HepG2 (cell line): ENCODE measurements around the gene SUN1. TPM values are rescaled to one million over a fixed set of nuclear protein-coding genes. Genes with fewer than 3 reads are reported as not detected.

Experiments
- ATAC-seq: fragments of 200-7000 bp; cut with Tn5 transposase; 3 replicates; pipeline ENCODE4 v1.9.1; 2020; ENCODE audit warnings: mild to moderate bottlenecking, moderate library complexity
- BruUV-seq: library from RNA; stranded (reverse); fragments of 400-500 nt; replicated peaks from 2 replicates; lab custom pipeline; 2021; lab: Mats Ljungman, UMichigan
- CTCF ChIA-PET: fragments of 300-600 bp; formaldehyde crosslinking; extraction: SDS; loops from one replicate; lab custom pipeline; 2021; ENCODE audit warnings: low total read pairs, inconsistent platforms, low intra/inter-chr PET ratio; lab: Yijun Ruan, JAX
- POLR2A ChIA-PET: fragments of 350-600 bp; sonication (Branson Sonifier 250); formaldehyde crosslinking; loops from one replicate; lab custom pipeline; 2020; ENCODE audit warnings: antibody characterized with exemption, inconsistent platforms; lab: Yijun Ruan, JAX
- DNase-seq: peaks from one replicate; pipeline ENCODE4 v3.0.0-alpha.2; 2015; ENCODE audit warnings: low spot score
- FAIRE-seq: peaks from 3 replicates; lab custom pipeline; 2011; peaks lifted over from hg19 to GRCh38; lab: Jason Lieb, UNC
- H2AFZ ChIP-seq: one replicate; pipeline ENCODE4 v1.6.1; 2011; ENCODE audit warnings: low read length, inconsistent platforms
- H3K27ac ChIP-seq: fragments of 300-600 bp; 3 replicates; pipeline ENCODE4 v1.8.0; 2011; ENCODE audit warnings: mixed run types, mild to moderate bottlenecking, mixed read lengths, low read length, inconsistent platforms; ENCODE audit not compliant: insufficient read depth; ENCODE audit errors: extremely low read length
- H3K27me3 ChIP-seq, 2 experiments: fragments of 200-600 bp in 1 of 2; 2 replicates in 1 of 2; 3 replicates in 1 of 2; pipeline versions ENCODE4 v1.6.0 to v1.8.0; 2011; ENCODE audit warnings: low read length in 2 of 2, mild to moderate bottlenecking in 2 of 2, moderate library complexity in 2 of 2, inconsistent platforms in 1 of 2; ENCODE audit not compliant: insufficient read depth in 2 of 2, control insufficient read depth in 1 of 2
- H3K36me3 ChIP-seq, 2 experiments: fragments of 200-600 bp in 1 of 2; replicated peaks in 1 of 2; 2 replicates in 1 of 2; 3 replicates in 1 of 2; pipeline versions ENCODE4 v1.5.1 to v1.8.0; 2011; ENCODE audit warnings: low read length in 2 of 2, inconsistent platforms in 1 of 2; ENCODE audit not compliant: insufficient read depth in 2 of 2, control insufficient read depth in 1 of 2
- H3K4me1 ChIP-seq: 2 replicates; pipeline ENCODE4 v1.5.1; 2012; ENCODE audit warnings: low read length, inconsistent platforms; ENCODE audit not compliant: insufficient read depth
- H3K4me2 ChIP-seq: 2 replicates; pipeline ENCODE4 v1.6.0; 2011; ENCODE audit warnings: low read depth, low read length, inconsistent platforms
- H3K4me3 ChIP-seq, 3 experiments: fragments of 200-600 bp in 1 of 3; sonication (generic), shearing (Covaris generic) in 1 of 3; replicated peaks in 1 of 3; 2 replicates each; pipeline ENCODE4 v1.5.1; 2011 to 2016; ENCODE audit warnings: low read length in 3 of 3, inconsistent platforms in 2 of 3, low read depth in 2 of 3, mild to moderate bottlenecking in 2 of 3, control low read depth in 1 of 3, mixed read lengths in 1 of 3; ENCODE audit not compliant: insufficient read depth in 1 of 3
- H3K79me2 ChIP-seq: one replicate; pipeline ENCODE4 v1.6.1; 2011; ENCODE audit warnings: low read length, inconsistent platforms; ENCODE audit not compliant: insufficient read depth
- H3K9ac ChIP-seq: 2 replicates; pipeline ENCODE4 v1.6.0; 2011; ENCODE audit warnings: mild to moderate bottlenecking, low read depth, low read length, inconsistent platforms; ENCODE audit not compliant: insufficient read depth
- H3K9me3 ChIP-seq: 2 replicates; pipeline ENCODE4 v1.5.1; 2012; ENCODE audit warnings: mild to moderate bottlenecking, low read length
- H4K20me1 ChIP-seq: 2 replicates; pipeline ENCODE4 v1.6.0; 2011; ENCODE audit warnings: inconsistent platforms, mild to moderate bottlenecking, low read length, moderate library complexity; ENCODE audit not compliant: insufficient read depth
- BRF2 ChIP-seq: sonication (generic); formaldehyde crosslinking; IDR thresholded peaks from 2 replicates; pipeline ENCODE4 v1.8.1; 2022; ENCODE audit warnings: mild to moderate bottlenecking, missing genetic modification reagents
- KAT2B ChIP-seq: fragments of 150-350 bp; IDR thresholded peaks from 2 replicates; pipeline ENCODE4 v1.6.1; 2014; ENCODE audit warnings: low read depth, low read length, borderline replicate concordance
- KLF16 ChIP-seq, 2 experiments: sonication (generic) in 1 of 2; formaldehyde crosslinking in 1 of 2; IDR thresholded peaks; 2 replicates each; pipeline versions ENCODE4 v1.6.1 to v1.8.0; 2016 to 2023; ENCODE audit warnings: missing genetic modification reagents in 2 of 2, missing compliant biosample characterization in 1 of 2
- MEIS2 ChIP-seq: sonication (generic); formaldehyde crosslinking; IDR thresholded peaks from 2 replicates; pipeline ENCODE4 v1.9.0; 2021; ENCODE audit warnings: mild to moderate bottlenecking, missing genetic modification reagents
- MLX ChIP-seq: IDR thresholded peaks from 2 replicates; pipeline ENCODE4 v1.6.1; 2016
- NCOA5 ChIP-seq: sonication (generic); formaldehyde crosslinking; IDR thresholded peaks from 2 replicates; pipeline ENCODE4 v1.4.0; 2020; ENCODE audit warnings: missing genetic modification reagents
- RBM39 ChIP-seq: fragments of 200-400 bp; formaldehyde crosslinking; IDR thresholded peaks from one replicate; pipeline ENCODE4 v1.6.1; 2018; ENCODE audit warnings: antibody characterized with exemption, mild to moderate bottlenecking, low read depth, low read length; ENCODE audit not compliant: poor library complexity, severe bottlenecking
- RNF2 ChIP-seq: fragments of 450-650 bp; conservative IDR thresholded peaks from 2 replicates; pipeline ENCODE4 v1.6.1; 2016; ENCODE audit warnings: low read depth
- SMC3 ChIP-seq: IDR thresholded peaks from 2 replicates; pipeline ENCODE4 v1.6.1; 2011; ENCODE audit warnings: low read length, improper control_type of control experiment
- STAT5B ChIP-seq: sonication (generic); formaldehyde crosslinking; IDR thresholded peaks from 2 replicates; pipeline ENCODE4 v1.4.0; 2020; ENCODE audit warnings: missing genetic modification reagents
- YEATS4 ChIP-seq: sonication (generic); formaldehyde crosslinking; IDR thresholded peaks from 2 replicates; pipeline ENCODE4 v1.4.0; 2020; ENCODE audit warnings: missing genetic modification reagents, borderline replicate concordance
- ZFP36L2 ChIP-seq: sonication (generic); formaldehyde crosslinking; IDR thresholded peaks from 2 replicates; pipeline ENCODE4 v1.4.0; 2020; ENCODE audit warnings: missing genetic modification reagents
- ZNF180 ChIP-seq: sonication (generic); formaldehyde crosslinking; IDR thresholded peaks from 2 replicates; pipeline ENCODE4 v1.4.0; 2020; ENCODE audit warnings: low read depth, missing genetic modification reagents, borderline replicate concordance
- ZNF33A ChIP-seq: sonication (generic); formaldehyde crosslinking; IDR thresholded peaks from 2 replicates; pipeline ENCODE4 v1.5.1; 2020; ENCODE audit warnings: missing genetic modification reagents, mild to moderate bottlenecking, moderate library complexity, borderline replicate concordance
- ZNF350 ChIP-seq: sonication (generic); formaldehyde crosslinking; IDR thresholded peaks from 2 replicates; pipeline ENCODE4 v1.4.0; 2020; ENCODE audit warnings: mild to moderate bottlenecking, low read depth, missing genetic modification reagents, borderline replicate concordance
- ZNF549 ChIP-seq: sonication (generic); formaldehyde crosslinking; IDR thresholded peaks from 2 replicates; pipeline ENCODE4 v1.5.0; 2020; ENCODE audit warnings: missing genetic modification reagents
- ZNF597 ChIP-seq: sonication (generic); formaldehyde crosslinking; IDR thresholded peaks from 2 replicates; pipeline ENCODE4 v1.5.0; 2020; ENCODE audit warnings: missing genetic modification reagents
- ZNF619 ChIP-seq: sonication (generic); formaldehyde crosslinking; IDR thresholded peaks from 2 replicates; pipeline ENCODE4 v1.4.0; 2020; ENCODE audit warnings: mild to moderate bottlenecking, missing genetic modification reagents
- ZNF644 ChIP-seq: IDR thresholded peaks from 2 replicates; pipeline ENCODE4 v1.6.1; 2016; ENCODE audit warnings: low read depth
- WGBS: methylation state at CpG from one replicate; pipeline ENCODE4 v1.1.6; 2017; ENCODE audit warnings: low lambda C conversion rate; 5-methylcytosine and 5-hydroxymethylcytosine counted together
- in situ Hi-C: cut with HindIII; loops from 2 replicates; pipeline ENCODE4 v1.10.0; 2017; ENCODE audit warnings: low pct_unique_long_range_greater_than_20kb; ENCODE audit not compliant: extremely low pct_ligation_motif_present
- intact Hi-C: fragments of 100-400 bp; cut with micrococcal nuclease; formaldehyde crosslinking; loops from one replicate; pipeline ENCODE4 v1.10.0; 2022; ENCODE audit not compliant: unreplicated experiment
- polyA plus RNA-seq, 8 experiments: library from polyadenylated mRNA; depleted of rRNA in 3 of 8; stranded (reverse) in 7 of 8; unstranded in 1 of 8; fragments of >200 nt; fragmentation: Illumina TruSeq in 4 of 8; extraction: Trizol in 4 of 8; gene quantifications; 2 replicates each; pipeline versions ENCODE4 v1.2.1 to v1.2.3, GENCODE V29; 2011 to 2016; ENCODE audit warnings: low read depth in 4 of 8, missing spikeins in 1 of 8, mixed read lengths in 1 of 8; ENCODE audit not compliant: insufficient read depth in 1 of 8
- total RNA-seq, 5 experiments: library from RNA; depleted of rRNA; stranded (reverse); fragments of >200 nt; fragmentation: Illumina TruSeq; extraction: Trizol; gene quantifications; 2 replicates each; pipeline ENCODE4 v1.2.3, GENCODE V29; 2016; ENCODE audit warnings: low read depth in 1 of 5

SUN1 gene
- total and polyA plus RNA-seq, 2 of the 13 experiments (the other 11 are each of a cell fraction or from before 2014, with no cell fraction given), result 47.0 to 126 TPM

- no TSS peak for BruUV-seq
- H2AFZ ChIP-seq, result no peak overlapping the region
- ChIA-PET CTCF (no interaction called here), POLR2A (no interaction called here)
- FAIRE-seq, result no peak
- DNase-seq, result no peak
- peaks cover 90% of the 10 kb centered on the region for H3K79me2 ChIP-seq
- H3K27me3 ChIP-seq, result no peaks in the 10 kb centered on the region
- no peak overlapping the region for H3K9ac ChIP-seq
- peaks cover 38% of the 10 kb centered on the region for H4K20me1 ChIP-seq
- no peak overlapping the region for H3K27ac ChIP-seq
- intact Hi-C loops, result no loop called here
- H3K4me3 ChIP-seq, result no peak overlapping the region
- no peak for ATAC-seq
- over 99% methylated on average over 7 of the region's 7 CpGs for WGBS
- peaks cover 2 to 10% of the 10 kb centered on the region in 2 experiments; a peak in 4 of 5 replicates for H3K36me3 ChIP-seq
- H3K4me1 ChIP-seq, result peaks cover 40% of the 10 kb centered on the region
- no peaks in the 10 kb centered on the region for H3K9me3 ChIP-seq
- H3K4me2 ChIP-seq, result no peak overlapping the region
- in situ Hi-C loops, result no loop called here
- TF ChIP-seq ZFP36L2 (CRISPR knock-in tag) (no peak), BRF2 (CRISPR knock-in tag) (no peak), YEATS4 (CRISPR knock-in tag) (no peak), MEIS2 (CRISPR knock-in tag) (no peak), RNF2 (no peak), ZNF350 (CRISPR knock-in tag) (no peak), ZNF619 (CRISPR knock-in tag) (no peak), RBM39 (no peak), KLF16 (CRISPR knock-in tag; IDR thresholded peaks at IDR 0.05) (no peak), MLX (CRISPR knock-in tag) (no peak), ZNF33A (CRISPR knock-in tag) (no peak), ZNF597 (CRISPR knock-in tag) (no peak), KAT2B (no peak), STAT5B (CRISPR knock-in tag) (no peak), ZNF180 (CRISPR knock-in tag) (no peak), ZNF644 (CRISPR knock-in tag) (no peak), NCOA5 (CRISPR knock-in tag) (no peak), SMC3 (no peak), ZNF549 (CRISPR knock-in tag) (no peak)
Observed at GRCh38 chr7:824081-824480, 8.2 kb upstream of the SUN1 start.
